Measurements from ENCODE around the gene FAM120B. TPM values are rescaled to one million over a fixed set of nuclear protein-coding genes. Genes with fewer than 3 reads are reported as not detected.

The FAM120B gene
- polyA plus RNA-seq, 1 experiment = 8.8 TPM

- Histone ChIP-seq H3K27me3 (ENCODE audit: control insufficient read depth, insufficient read depth, low read length) (no peaks in the 10 kb centered on the region), H3K36me3 (ENCODE audit: control insufficient read depth, insufficient read depth, low read length) (peaks cover 4% of the 10 kb centered on the region), H3K4me3 (ENCODE audit: low read depth, low read length) (no peak overlapping the region)
- CTCF ChIA-PET = interaction anchor here (1.4 kb wide), 1 partner anchor 14 kb away, joined by 3 read pairs; no protein-coding TSS in a partner anchor
- POLR2A ChIA-PET = no interaction called here
- no peak for TF ChIP-seq CTCF (IDR thresholded peaks at IDR 0.05; ENCODE audit: insufficient read depth, low read depth, low read length)
- no peak for DNase-seq (ENCODE audit: low read depth)
Measured at GRCh38 chr6:170362121-170362520, 55.6 kb downstream of the FAM120B start.

GRCh38 chr6:170363255-170363654, 56.7 kb downstream of the FAM120B start:
- no peak overlapping the region for H3K4me3 ChIP-seq (ENCODE audit: low read depth, low read length)
- POLR2A ChIA-PET = no interaction called here
- H3K27me3 ChIP-seq (ENCODE audit: control insufficient read depth, insufficient read depth, low read length) = no peaks in the 10 kb centered on the region
- peaks cover 4% of the 10 kb centered on the region for H3K36me3 ChIP-seq (ENCODE audit: control insufficient read depth, insufficient read depth, low read length)
- no peak for TF ChIP-seq CTCF (IDR thresholded peaks at IDR 0.05; ENCODE audit: insufficient read depth, low read depth, low read length)
- CTCF ChIA-PET = no interaction called here
- DNase-seq (ENCODE audit: low read depth) = no peak

GRCh38 chr6:170365121-170365520, 58.6 kb downstream of the FAM120B start:
- ChIA-PET POLR2A (no interaction called here), CTCF (interaction anchor here (1.1 kb wide), 1 partner anchor 11 kb away, joined by 3 read pairs; no protein-coding TSS in a partner anchor)
- Histone ChIP-seq H3K4me3 (ENCODE audit: low read depth, low read length) (no peak overlapping the region), H3K27me3 (ENCODE audit: control insufficient read depth, insufficient read depth, low read length) (no peaks in the 10 kb centered on the region), H3K36me3 (ENCODE audit: control insufficient read depth, insufficient read depth, low read length) (peaks cover 4% of the 10 kb centered on the region)
- TF ChIP-seq CTCF (IDR thresholded peaks at IDR 0.05; ENCODE audit: insufficient read depth, low read depth, low read length) = no peak
- DNase-seq (ENCODE audit: low read depth) = no peak

GRCh38 chr6:170365593-170365992, 59.0 kb downstream of the FAM120B start:
- DNase-seq (ENCODE audit: low read depth) = no peak
- ChIA-PET POLR2A (no interaction called here), CTCF (no interaction called here)
- Histone ChIP-seq H3K36me3 (ENCODE audit: control insufficient read depth, insufficient read depth, low read length) (peaks cover 5% of the 10 kb centered on the region), H3K27me3 (ENCODE audit: control insufficient read depth, insufficient read depth, low read length) (no peaks in the 10 kb centered on the region), H3K4me3 (ENCODE audit: low read depth, low read length) (no peak overlapping the region)
- TF ChIP-seq CTCF (IDR thresholded peaks at IDR 0.05; ENCODE audit: insufficient read depth, low read depth, low read length) = no peak

GRCh38 chr6:170366248-170366960, 59.8 kb downstream of the FAM120B start:
- Histone ChIP-seq H3K36me3 (ENCODE audit: control insufficient read depth, insufficient read depth, low read length) (peaks cover 5% of the 10 kb centered on the region), H3K27me3 (ENCODE audit: control insufficient read depth, insufficient read depth, low read length) (no peaks in the 10 kb centered on the region), H3K4me3 (ENCODE audit: low read depth, low read length) (no peak overlapping the region)
- ChIA-PET POLR2A (no interaction called here), CTCF (interaction anchor here (0.9 kb wide), 1 partner anchor 150 kb away, joined by 3 read pairs; no protein-coding TSS in a partner anchor)
- no peak for DNase-seq (ENCODE audit: low read depth)
- no peak for TF ChIP-seq CTCF (IDR thresholded peaks at IDR 0.05; ENCODE audit: insufficient read depth, low read depth, low read length)
